Lower leg skin (tissue), 4 donors: Measurements from ENCODE around the gene STEAP1. TPM values are rescaled to one million over a fixed set of nuclear protein-coding genes. Genes with fewer than 3 reads are reported as not detected.

Source experiments
- DNase-seq, 2 donors: peaks; one replicate each; pipeline ENCODE4 v3.0.0-alpha.2; 2019; ENCODE audit warnings: low spot score in 2 of 2
- H3K4me3 ChIP-seq: fragments of 200-600 bp; sonication (generic); 2 replicates; pipeline ENCODE4 v1.5.1; 2017; ENCODE audit warnings: mild to moderate bottlenecking, low read depth; ENCODE audit not compliant: poor library complexity, severe bottlenecking
- POLR2A ChIP-seq, 2 donors: fragments of 450-650 bp; IDR thresholded peaks; one replicate each; pipeline ENCODE4 v1.6.1; 2016 to 2017; ENCODE audit warnings: antibody characterized with exemption in 2 of 2, mild to moderate bottlenecking in 1 of 2, moderate library complexity in 1 of 2
- WGBS, 2 donors: methylation state at CpG; one replicate each; pipeline ENCODE4 v1.1.5; 2018; 5-methylcytosine and 5-hydroxymethylcytosine counted together
- intact Hi-C: fragments of 100-400 bp; cut with DNase I; formaldehyde crosslinking; loops from one replicate; pipeline ENCODE4 v1.15.0; 2023; ENCODE audit warnings: low total_unique reads
- total RNA-seq, 4 donors: library from RNA; depleted of rRNA; stranded (reverse); fragments of >200 nt; gene quantifications; one replicate each; pipeline ENCODE4 v1.1.0, GENCODE V29; 2016
- TF ChIP-seq, protein P1 (sequence below), 3 donors: fragments of 450-650 bp; IDR thresholded peaks; one replicate each; pipeline ENCODE4 v1.5.1; 2016; ENCODE audit warnings: antibody characterized with exemption in 3 of 3, mild to moderate bottlenecking in 3 of 3, moderate library complexity in 2 of 3

The STEAP1 gene
- total RNA-seq, 4 donors from 2014 or later, result 0.27 to 5.9 (median 1.9) TPM

GRCh38 chr7:90187507-90188050 is 33.3 kb downstream of the STEAP1 start:
- intact Hi-C loops, result no loop called here
- no peak for DNase-seq
- TF ChIP-seq, protein P1, sequence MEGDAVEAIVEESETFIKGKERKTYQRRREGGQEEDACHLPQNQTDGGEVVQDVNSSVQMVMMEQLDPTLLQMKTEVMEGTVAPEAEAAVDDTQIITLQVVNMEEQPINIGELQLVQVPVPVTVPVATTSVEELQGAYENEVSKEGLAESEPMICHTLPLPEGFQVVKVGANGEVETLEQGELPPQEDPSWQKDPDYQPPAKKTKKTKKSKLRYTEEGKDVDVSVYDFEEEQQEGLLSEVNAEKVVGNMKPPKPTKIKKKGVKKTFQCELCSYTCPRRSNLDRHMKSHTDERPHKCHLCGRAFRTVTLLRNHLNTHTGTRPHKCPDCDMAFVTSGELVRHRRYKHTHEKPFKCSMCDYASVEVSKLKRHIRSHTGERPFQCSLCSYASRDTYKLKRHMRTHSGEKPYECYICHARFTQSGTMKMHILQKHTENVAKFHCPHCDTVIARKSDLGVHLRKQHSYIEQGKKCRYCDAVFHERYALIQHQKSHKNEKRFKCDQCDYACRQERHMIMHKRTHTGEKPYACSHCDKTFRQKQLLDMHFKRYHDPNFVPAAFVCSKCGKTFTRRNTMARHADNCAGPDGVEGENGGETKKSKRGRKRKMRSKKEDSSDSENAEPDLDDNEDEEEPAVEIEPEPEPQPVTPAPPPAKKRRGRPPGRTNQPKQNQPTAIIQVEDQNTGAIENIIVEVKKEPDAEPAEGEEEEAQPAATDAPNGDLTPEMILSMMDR (IDR thresholded peaks at IDR 0.05), result no peak
- TF ChIP-seq POLR2A (IDR thresholded peaks at IDR 0.05), result no peak
- H3K4me3 ChIP-seq, result no peak overlapping the region

DNA sequence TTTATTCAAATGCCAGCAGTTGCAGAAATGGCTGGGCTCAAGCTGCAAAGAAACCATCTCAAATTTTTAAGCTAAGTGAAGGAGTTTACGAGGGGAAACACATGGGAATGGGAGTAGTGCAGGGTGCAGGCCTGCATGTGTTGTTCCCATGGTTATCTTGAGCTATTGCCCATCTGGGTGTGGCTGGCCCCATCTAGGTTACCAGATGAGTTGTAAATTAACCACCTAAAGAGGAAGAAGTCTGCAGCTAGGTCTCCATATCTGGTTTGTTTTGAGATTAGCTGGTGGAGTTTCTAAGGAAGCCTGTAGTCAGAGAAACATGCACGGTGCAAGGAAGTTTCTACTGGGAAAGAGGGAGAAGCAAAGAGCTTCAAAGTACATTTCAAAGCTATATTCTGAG is 34.0 kb downstream of the STEAP1 start:
- TF ChIP-seq, protein P1 (IDR thresholded peaks at IDR 0.05), result no peak
- no peak for TF ChIP-seq POLR2A (IDR thresholded peaks at IDR 0.05)
- no peak for DNase-seq
- 48 to 57% methylated on average over 2 of the region's 2 CpGs for WGBS, 2 donors
- intact Hi-C loops, result no loop called here
- no peak overlapping the region for H3K4me3 ChIP-seq

- H3K4me3 ChIP-seq, result no peak overlapping the region
- TF ChIP-seq, protein P1 (IDR thresholded peaks at IDR 0.05), result no peak
- no peak for TF ChIP-seq POLR2A (IDR thresholded peaks at IDR 0.05)
- no peak for DNase-seq
- intact Hi-C loops, result no loop called here
These were observed 36.7 kb downstream of the STEAP1 start for GRCh38 chr7:90190995-90191394.

- 77 to 91% methylated on average over 1 of the region's 1 CpG for WGBS, 2 donors
- no peak for DNase-seq
- intact Hi-C loops, result no loop called here
- no peak overlapping the region for H3K4me3 ChIP-seq
- TF ChIP-seq, protein P1 (IDR thresholded peaks at IDR 0.05), result no peak
- TF ChIP-seq POLR2A (IDR thresholded peaks at IDR 0.05), result no peak
These were observed 37.4 kb downstream of the STEAP1 start for GRCh38 chr7:90191648-90192047.

DNA sequence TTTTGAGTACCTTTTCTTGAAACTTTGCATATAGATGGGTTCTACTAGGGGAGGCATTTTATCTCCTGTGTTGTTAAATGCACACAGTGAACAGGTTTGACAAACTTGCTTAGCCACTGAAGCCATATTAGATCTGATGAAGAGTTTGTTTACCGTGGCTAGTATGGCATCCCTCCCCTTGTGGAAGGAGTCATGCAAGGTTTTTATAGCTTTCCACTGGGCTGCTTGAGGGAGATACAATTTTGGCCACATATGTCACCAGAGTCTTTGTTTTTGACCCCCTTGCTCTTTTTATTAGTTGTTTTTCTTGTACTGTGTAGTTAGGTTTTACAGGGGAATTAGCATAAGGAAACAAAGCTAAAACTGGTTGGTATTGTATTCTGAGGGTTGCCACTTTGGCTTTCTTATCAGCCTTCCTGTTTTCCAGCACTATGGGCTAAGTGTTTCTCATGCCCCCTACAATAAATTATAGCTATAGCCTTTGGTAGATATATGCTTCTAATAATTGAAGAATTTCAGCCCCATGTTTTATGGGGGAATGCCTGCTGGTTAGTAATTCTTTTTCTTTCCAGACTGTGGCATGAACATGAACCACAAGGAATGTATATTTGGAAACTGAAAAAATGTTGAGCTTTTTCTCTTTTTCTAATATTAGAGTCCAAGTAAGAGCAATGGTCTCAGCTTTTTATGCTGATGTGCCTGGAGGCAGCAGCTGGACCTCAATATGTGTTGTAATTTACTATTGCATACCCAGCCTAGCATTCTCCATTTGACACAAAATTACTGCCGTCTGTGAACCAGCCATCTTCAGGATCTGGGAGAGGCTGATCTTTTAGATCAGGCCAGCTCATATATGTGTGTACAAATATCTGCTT is 38.8 kb downstream of the STEAP1 start:
- TF ChIP-seq POLR2A (IDR thresholded peaks at IDR 0.05), result no peak
- TF ChIP-seq, protein P1 (IDR thresholded peaks at IDR 0.05), result no peak
- 53 to 62% methylated on average over 2 of the region's 2 CpGs for WGBS, 2 donors
- no peak overlapping the region for H3K4me3 ChIP-seq
- no peak for DNase-seq
- intact Hi-C loops, result no loop called here
